H9 (cell line): ENCODE data around the gene TEX261. TPM values are rescaled to one million over a fixed set of nuclear protein-coding genes. Genes with fewer than 3 reads are reported as not detected.

ENCODE experiments used
- DNase-seq: peaks from one replicate; pipeline ENCODE4 v3.0.0-alpha.2; 2017
- H2AFZ ChIP-seq: one replicate; pipeline ENCODE4 v1.6.1; 2013; ENCODE audit warnings: mild to moderate bottlenecking, low read length, control low read depth, moderate library complexity
- H2AK5ac ChIP-seq: 2 replicates; pipeline ENCODE4 v1.6.1; 2013; ENCODE audit warnings: low read length, control low read depth, mixed read lengths; ENCODE audit not compliant: insufficient read length
- H2BK120ac ChIP-seq: one replicate; pipeline ENCODE4 v1.6.1; 2013; ENCODE audit warnings: low read depth, mild to moderate bottlenecking, low read length, control low read depth, inconsistent platforms; ENCODE audit not compliant: poor library complexity, severe bottlenecking
- H2BK12ac ChIP-seq: 2 replicates; pipeline ENCODE4 v1.6.1; 2013; ENCODE audit warnings: low read length, control low read depth, mixed read lengths, low read depth; ENCODE audit not compliant: insufficient read length
- H2BK15ac ChIP-seq: 2 replicates; pipeline ENCODE4 v1.6.1; 2013; ENCODE audit warnings: low read depth, low read length, control low read depth
- H2BK20ac ChIP-seq: one replicate; pipeline ENCODE4 v1.6.1; 2013; ENCODE audit warnings: low read depth, mild to moderate bottlenecking, low read length, control low read depth, inconsistent platforms; ENCODE audit not compliant: poor library complexity, severe bottlenecking
- H2BK5ac ChIP-seq: 2 replicates; pipeline ENCODE4 v1.6.1; 2013; ENCODE audit warnings: low read length, control low read depth, mixed read lengths; ENCODE audit not compliant: insufficient read length
- H3K14ac ChIP-seq: 2 replicates; pipeline ENCODE4 v1.6.1; 2013; ENCODE audit warnings: low read length, control low read depth; ENCODE audit not compliant: insufficient read depth
- H3K18ac ChIP-seq: 2 replicates; pipeline ENCODE4 v1.6.1; 2013; ENCODE audit warnings: low read depth, mild to moderate bottlenecking, mixed read lengths, low read length, control low read depth; ENCODE audit not compliant: insufficient read length
- H3K23ac ChIP-seq: 2 replicates; pipeline ENCODE4 v1.6.1; 2013; ENCODE audit warnings: low read length, control low read depth, mixed read lengths, low read depth; ENCODE audit not compliant: insufficient read length
- H3K23me2 ChIP-seq: 2 replicates; pipeline ENCODE4 v1.6.1; 2013; ENCODE audit warnings: low read depth, mild to moderate bottlenecking, mixed read lengths, low read length, control low read depth; ENCODE audit not compliant: insufficient read length, poor library complexity, severe bottlenecking
- H3K27ac ChIP-seq: 2 replicates; pipeline ENCODE4 v1.5.1; 2013; ENCODE audit warnings: low read length, control low read depth, mixed read lengths, low read depth; ENCODE audit not compliant: insufficient read length
- H3K27me3 ChIP-seq: 2 replicates; pipeline ENCODE4 v1.6.1; 2013; ENCODE audit warnings: low read length, control low read depth, inconsistent platforms; ENCODE audit not compliant: insufficient read depth
- H3K4ac ChIP-seq: 2 replicates; pipeline ENCODE4 v1.6.1; 2013; ENCODE audit warnings: low read depth, mild to moderate bottlenecking, control low read depth, inconsistent platforms, low read length, moderate library complexity
- H3K4me1 ChIP-seq: 2 replicates; pipeline ENCODE4 v1.6.1; 2013; ENCODE audit warnings: low read length, control low read depth, inconsistent platforms; ENCODE audit not compliant: insufficient read depth
- H3K4me2 ChIP-seq: 2 replicates; pipeline ENCODE4 v1.6.1; 2013; ENCODE audit warnings: low read length, control low read depth, mixed read lengths; ENCODE audit not compliant: insufficient read length, insufficient read depth
- H3K56ac ChIP-seq: 2 replicates; pipeline ENCODE4 v1.6.1; 2013; ENCODE audit warnings: low read depth, mild to moderate bottlenecking, mixed read lengths, low read length, control low read depth; ENCODE audit not compliant: insufficient read length
- H3K79me1 ChIP-seq: 2 replicates; pipeline ENCODE4 v1.6.1; 2013; ENCODE audit warnings: low read depth, mild to moderate bottlenecking, moderate library complexity, low read length, control low read depth, inconsistent platforms; ENCODE audit not compliant: insufficient read depth, poor library complexity, severe bottlenecking
- H3K79me2 ChIP-seq: 2 replicates; pipeline ENCODE4 v1.6.1; 2013; ENCODE audit warnings: low read length, control low read depth, inconsistent platforms; ENCODE audit not compliant: insufficient read depth
- H3K9ac ChIP-seq: 2 replicates; pipeline ENCODE4 v1.6.1; 2013; ENCODE audit warnings: low read length, control low read depth, mixed read lengths; ENCODE audit not compliant: insufficient read length; ENCODE audit errors: extremely low read depth
- H3K9me3 ChIP-seq: one replicate; pipeline ENCODE4 v1.6.1; 2013; ENCODE audit warnings: low read depth, low read length, inconsistent platforms; ENCODE audit not compliant: control insufficient read depth
- H3T11ph ChIP-seq: one replicate; pipeline ENCODE4 v1.6.1; 2013; ENCODE audit warnings: mild to moderate bottlenecking, low read length, control low read depth, inconsistent platforms
- H4K20me1 ChIP-seq: one replicate; pipeline ENCODE4 v1.6.1; 2013; ENCODE audit not compliant: control insufficient read depth, insufficient read length, insufficient read depth
- H4K5ac ChIP-seq: 2 replicates; pipeline ENCODE4 v1.6.1; 2013; ENCODE audit warnings: low read depth, mild to moderate bottlenecking, mixed read lengths, low read length, control low read depth; ENCODE audit not compliant: insufficient read length
- H4K8ac ChIP-seq: replicated peaks from 2 replicates; pipeline ENCODE4 v1.6.1; 2013; ENCODE audit warnings: low read length, control low read depth, mixed read lengths, low read depth; ENCODE audit not compliant: insufficient read length
- H4K91ac ChIP-seq: 2 replicates; pipeline ENCODE4 v1.6.1; 2013; ENCODE audit warnings: low read depth, mild to moderate bottlenecking, moderate library complexity, mixed read lengths, low read length, control low read depth; ENCODE audit not compliant: insufficient read length
- H3K27ac Mint-ChIP-seq, 3 experiments: 2 replicates in 2 of 3; 3 replicates in 1 of 3; pipeline ENCODE4 v1.8.0; 2020 to 2021; ENCODE audit warnings: mixed read lengths in 3 of 3, mild to moderate bottlenecking in 1 of 3, moderate library complexity in 1 of 3
- H3K27me3 Mint-ChIP-seq: 2 replicates; pipeline ENCODE4 v1.8.0; 2021; ENCODE audit warnings: low read depth, mild to moderate bottlenecking, moderate library complexity, mixed read lengths
- H3K36me3 Mint-ChIP-seq, 3 experiments: 2 replicates in 2 of 3; 3 replicates in 1 of 3; pipeline ENCODE4 v1.8.0; 2020 to 2021; ENCODE audit warnings: low read depth in 3 of 3, mixed read lengths in 3 of 3; ENCODE audit not compliant: insufficient read depth in 1 of 3
- H3K4me1 Mint-ChIP-seq, 2 experiments: 2 replicates each; pipeline ENCODE4 v1.8.0; 2020; ENCODE audit warnings: mixed read lengths in 2 of 2
- H3K4me3 Mint-ChIP-seq, 2 experiments: 2 replicates in 1 of 2; 3 replicates in 1 of 2; pipeline ENCODE4 v1.8.0; 2020 to 2021; ENCODE audit warnings: mild to moderate bottlenecking in 2 of 2, mixed read lengths in 2 of 2, moderate library complexity in 1 of 2
- H3K9me3 Mint-ChIP-seq, 2 experiments: 2 replicates in 1 of 2; 3 replicates in 1 of 2; pipeline ENCODE4 v1.8.0; 2020; ENCODE audit warnings: mild to moderate bottlenecking in 2 of 2, mixed read lengths in 2 of 2, moderate library complexity in 1 of 2
- CTCF ChIP-seq: fragments of 200-600 bp; sonication (generic); conservative IDR thresholded peaks from 3 replicates; pipeline ENCODE4 v1.8.0; 2021; ENCODE audit warnings: antibody characterized with exemption, mild to moderate bottlenecking
- WGBS: extraction: QIAGEN DNeasy Blood & Tissue Kit; methylation state at CpG from one replicate; pipeline ENCODE4 v1.1.7; 2013; ENCODE audit warnings: missing lambda C conversion rate, low lambda C conversion rate, mixed read lengths; ENCODE audit not compliant: insufficient read length; ENCODE audit errors: extremely low coverage; 5-methylcytosine and 5-hydroxymethylcytosine counted together
- total RNA-seq: library from RNA; stranded (reverse); gene quantifications from 2 replicates; pipeline ENCODE4 v1.2.1, GENCODE V29; 2021

The TEX261 gene
- total RNA-seq, 1 experiment from 2014 or later, result 19.2 TPM

GRCh38 chr2:70990216-70990615 lies 4.5 kb downstream of the TEX261 start:
- no CpG with 5 or more reads among the region's 5 CpGs for WGBS
- H2AFZ ChIP-seq, result no peak overlapping the region
- no peaks in the 10 kb centered on the region for H3K27me3 ChIP-seq
- H4K20me1 ChIP-seq, result no peaks in the 10 kb centered on the region
- Mint-ChIP-seq H3K36me3 (peaks cover 5 to 38% (median 30%) of the 10 kb centered on the region in 3 experiments; a peak in 5 of 7 replicates), H3K9me3 (no peaks in the 10 kb centered on the region), H3K27me3 (peaks cover 3% of the 10 kb centered on the region; the same call in 1 of the 2 replicates), H3K4me3 (no peak overlapping the region), H3K27ac (no peak overlapping the region), H3K4me1 (peaks cover 10 to 12% of the 10 kb centered on the region in 2 experiments)
- no peak overlapping the region for H3K18ac ChIP-seq
- H2BK120ac ChIP-seq, result no peak overlapping the region
- no peak overlapping the region for H2AK5ac ChIP-seq
- H3K79me2 ChIP-seq, result 0 out of 2 replicates have a peak, but pooled peaks cover 3% of the 10 kb centered on the region
- H3T11ph ChIP-seq, result no peak overlapping the region
- TF ChIP-seq CTCF, result no peak
- no peak overlapping the region for H3K27ac ChIP-seq
- H3K23ac ChIP-seq, result no peak overlapping the region
- H3K9ac ChIP-seq, result no peak overlapping the region
- no peak overlapping the region for H2BK5ac ChIP-seq
- no peak overlapping the region for H3K4ac ChIP-seq
- H3K23me2 ChIP-seq, result peaks cover 11% of the 10 kb centered on the region
- no peak overlapping the region for H3K56ac ChIP-seq
- DNase-seq, result no peak
- no peak overlapping the region for H2BK15ac ChIP-seq
- H4K91ac ChIP-seq, result no peak overlapping the region
- no peaks in the 10 kb centered on the region for H3K4me1 ChIP-seq
- H2BK12ac ChIP-seq, result no peak overlapping the region
- H2BK20ac ChIP-seq, result no peak overlapping the region
- no peaks in the 10 kb centered on the region for H3K9me3 ChIP-seq
- no peak overlapping the region for H3K14ac ChIP-seq
- H4K8ac ChIP-seq, result no peak overlapping the region
- no peaks in the 10 kb centered on the region for H3K79me1 ChIP-seq
- no peak overlapping the region for H3K4me2 ChIP-seq
- no peak overlapping the region for H4K5ac ChIP-seq
